ENCODE results near the gene PFAS.

PFAS gene

DNA sequence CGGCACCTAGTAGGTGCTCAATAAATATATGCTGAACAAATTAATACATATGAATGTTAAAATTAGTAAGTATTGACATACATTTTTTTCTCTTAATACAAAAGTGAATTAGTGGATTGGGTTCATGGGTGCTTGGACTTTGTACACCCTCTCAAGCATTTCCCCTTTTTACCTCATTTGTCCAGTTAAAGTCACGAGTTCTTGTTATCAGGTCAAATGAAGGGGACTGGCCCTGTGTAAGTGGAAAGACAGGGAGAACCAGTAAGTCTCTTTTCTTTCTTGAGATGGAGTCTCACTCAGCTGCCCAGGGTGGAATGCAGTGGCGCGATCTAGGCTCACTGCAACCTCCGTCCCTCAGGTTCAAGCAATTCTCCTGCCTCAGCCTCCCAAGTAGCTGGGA, 25.7 kb downstream of the PFAS start:
- Histone ChIP-seq H2AFZ (ENCODE audit: low read depth, low read length, severe bottlenecking) (no peak overlapping the region), H3K9me2 (replicated peaks; ENCODE audit: insufficient read depth, low read length) (no peaks in the 10 kb centered on the region), H3K9ac (ENCODE audit: low read length) (no peak overlapping the region), H3K27ac (ENCODE audit: low read depth, low read length) (no peak overlapping the region), H4K20me1 (ENCODE audit: low read depth, low read length) (no peaks in the 10 kb centered on the region), H3K27me3 (ENCODE audit: low read length) (no peaks in the 10 kb centered on the region), H3K79me2 (ENCODE audit: insufficient read depth, low read length) (no peaks in the 10 kb centered on the region), H3F3A (ENCODE audit: insufficient read depth) (no peaks in the 10 kb centered on the region), H3K36me3 (ENCODE audit: low read length) (no peaks in the 10 kb centered on the region), H3K9me3 (ENCODE audit: insufficient read depth, low read length) (no peaks in the 10 kb centered on the region), H3K4me2 (ENCODE audit: low read depth, low read length, poor library complexity, severe bottlenecking) (no peak overlapping the region), H3K4me3 (ENCODE audit: insufficient read depth, low read length, poor library complexity, severe bottlenecking) (no peak overlapping the region)
- no peak for TF ChIP-seq EZH2phosphoT487 (conservative IDR thresholded peaks at IDR 0.05; ENCODE audit: low read length)
- TF ChIP-seq, protein P1, sequence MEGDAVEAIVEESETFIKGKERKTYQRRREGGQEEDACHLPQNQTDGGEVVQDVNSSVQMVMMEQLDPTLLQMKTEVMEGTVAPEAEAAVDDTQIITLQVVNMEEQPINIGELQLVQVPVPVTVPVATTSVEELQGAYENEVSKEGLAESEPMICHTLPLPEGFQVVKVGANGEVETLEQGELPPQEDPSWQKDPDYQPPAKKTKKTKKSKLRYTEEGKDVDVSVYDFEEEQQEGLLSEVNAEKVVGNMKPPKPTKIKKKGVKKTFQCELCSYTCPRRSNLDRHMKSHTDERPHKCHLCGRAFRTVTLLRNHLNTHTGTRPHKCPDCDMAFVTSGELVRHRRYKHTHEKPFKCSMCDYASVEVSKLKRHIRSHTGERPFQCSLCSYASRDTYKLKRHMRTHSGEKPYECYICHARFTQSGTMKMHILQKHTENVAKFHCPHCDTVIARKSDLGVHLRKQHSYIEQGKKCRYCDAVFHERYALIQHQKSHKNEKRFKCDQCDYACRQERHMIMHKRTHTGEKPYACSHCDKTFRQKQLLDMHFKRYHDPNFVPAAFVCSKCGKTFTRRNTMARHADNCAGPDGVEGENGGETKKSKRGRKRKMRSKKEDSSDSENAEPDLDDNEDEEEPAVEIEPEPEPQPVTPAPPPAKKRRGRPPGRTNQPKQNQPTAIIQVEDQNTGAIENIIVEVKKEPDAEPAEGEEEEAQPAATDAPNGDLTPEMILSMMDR (IDR thresholded peaks at IDR 0.05; ENCODE audit: insufficient read depth, low read length, poor library complexity, severe bottlenecking), result no peak

DNA sequence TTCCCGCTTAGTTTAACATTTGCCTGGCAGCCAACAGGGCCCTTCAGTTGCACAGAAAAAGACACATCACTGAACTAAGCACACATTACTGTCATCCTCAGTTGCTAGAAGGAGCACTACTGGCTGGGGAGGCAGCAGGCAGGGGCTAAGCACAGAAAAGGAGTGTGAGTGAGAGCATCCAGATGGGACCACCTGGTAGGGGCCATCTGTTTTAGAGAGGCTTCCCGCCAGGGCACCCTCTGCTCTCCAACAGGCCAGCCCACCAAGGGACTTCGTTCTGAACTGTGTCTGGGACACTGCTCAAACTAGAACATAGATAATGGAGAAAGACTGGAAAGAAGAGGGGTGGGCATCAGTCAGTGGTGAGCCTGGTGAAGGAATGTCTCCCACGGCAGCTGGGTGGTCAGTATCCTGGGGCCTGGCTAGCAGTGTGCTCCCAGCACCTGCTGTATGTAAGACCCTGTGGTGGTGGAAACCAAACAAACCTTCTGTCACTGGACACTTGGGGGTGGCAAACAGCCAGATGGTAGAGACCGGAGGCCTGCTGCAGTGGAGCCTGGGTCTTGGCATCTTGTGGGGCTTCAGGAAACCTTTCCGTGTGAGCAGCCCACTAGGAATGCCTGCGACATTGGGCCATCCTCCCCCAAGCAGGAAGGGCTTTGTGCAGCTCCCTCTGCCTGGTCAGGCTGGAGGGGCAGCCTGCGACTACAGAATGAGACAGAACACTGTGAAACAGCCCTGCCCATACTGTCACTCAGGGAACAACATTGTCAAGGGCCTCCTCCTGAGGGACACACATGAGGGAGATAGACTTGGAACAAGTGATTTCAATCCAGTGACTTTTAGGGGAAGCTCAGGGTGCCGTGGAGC, 26.6 kb downstream of the PFAS start:
- H3K9me2 ChIP-seq (replicated peaks; ENCODE audit: insufficient read depth, low read length), result no peaks in the 10 kb centered on the region
- no peak overlapping the region for H3K4me2 ChIP-seq (ENCODE audit: low read depth, low read length, poor library complexity, severe bottlenecking)
- no peaks in the 10 kb centered on the region for H4K20me1 ChIP-seq (ENCODE audit: low read depth, low read length)
- H3K9ac ChIP-seq (ENCODE audit: low read length), result no peak overlapping the region
- H3K27ac ChIP-seq (ENCODE audit: low read depth, low read length), result no peak overlapping the region
- H2AFZ ChIP-seq (ENCODE audit: low read depth, low read length, severe bottlenecking), result no peak overlapping the region
- TF ChIP-seq, protein P1 (IDR thresholded peaks at IDR 0.05; ENCODE audit: insufficient read depth, low read length, poor library complexity, severe bottlenecking), result no peak
- TF ChIP-seq EZH2phosphoT487 (conservative IDR thresholded peaks at IDR 0.05; ENCODE audit: low read length), result no peak
- H3K79me2 ChIP-seq (ENCODE audit: insufficient read depth, low read length), result no peaks in the 10 kb centered on the region
- H3K27me3 ChIP-seq (ENCODE audit: low read length), result no peaks in the 10 kb centered on the region
- H3K4me3 ChIP-seq (ENCODE audit: insufficient read depth, low read length, poor library complexity, severe bottlenecking), result no peak overlapping the region
- no peaks in the 10 kb centered on the region for H3K9me3 ChIP-seq (ENCODE audit: insufficient read depth, low read length)
- H3K36me3 ChIP-seq (ENCODE audit: low read length), result no peaks in the 10 kb centered on the region
- H3F3A ChIP-seq (ENCODE audit: insufficient read depth), result no peaks in the 10 kb centered on the region

DNA sequence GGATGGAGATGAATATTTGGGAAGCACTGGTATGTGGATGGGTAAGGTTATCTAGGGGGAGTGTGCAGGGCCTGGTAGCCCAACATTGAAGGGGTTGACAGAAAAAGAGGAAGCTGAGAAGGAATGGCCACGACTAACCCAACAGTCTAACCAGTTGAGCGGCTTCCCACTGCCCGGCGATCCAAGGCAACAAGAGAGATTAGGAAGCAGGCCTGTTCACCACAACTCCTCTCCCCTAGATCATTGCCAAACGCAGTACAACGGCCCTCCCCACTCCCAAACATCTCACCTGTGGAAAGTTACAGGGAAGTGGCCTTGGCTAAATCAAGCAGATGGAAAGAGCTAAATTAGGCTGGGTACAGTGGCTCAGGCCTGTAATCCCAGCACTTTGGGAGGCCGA, 28.2 kb downstream of the PFAS start:
- Histone ChIP-seq H3K4me3 (ENCODE audit: insufficient read depth, low read length, poor library complexity, severe bottlenecking) (no peak overlapping the region), H3K36me3 (ENCODE audit: low read length) (no peaks in the 10 kb centered on the region), H2AFZ (ENCODE audit: low read depth, low read length, severe bottlenecking) (no peak overlapping the region), H3K9me3 (ENCODE audit: insufficient read depth, low read length) (no peaks in the 10 kb centered on the region), H3F3A (ENCODE audit: insufficient read depth) (no peaks in the 10 kb centered on the region), H3K9me2 (replicated peaks; ENCODE audit: insufficient read depth, low read length) (no peaks in the 10 kb centered on the region), H3K9ac (ENCODE audit: low read length) (no peak overlapping the region), H4K20me1 (ENCODE audit: low read depth, low read length) (no peaks in the 10 kb centered on the region), H3K27ac (ENCODE audit: low read depth, low read length) (no peak overlapping the region), H3K79me2 (ENCODE audit: insufficient read depth, low read length) (no peaks in the 10 kb centered on the region), H3K4me2 (ENCODE audit: low read depth, low read length, poor library complexity, severe bottlenecking) (no peak overlapping the region), H3K27me3 (ENCODE audit: low read length) (no peaks in the 10 kb centered on the region)
- no peak for TF ChIP-seq EZH2phosphoT487 (conservative IDR thresholded peaks at IDR 0.05; ENCODE audit: low read length)
- TF ChIP-seq, protein P1 (IDR thresholded peaks at IDR 0.05; ENCODE audit: insufficient read depth, low read length, poor library complexity, severe bottlenecking), result no peak
